PC-3 (cell line): ENCODE measurements around the gene GAB1.

Experiments
- EZH2 ChIP-seq: fragments of 300-600 bp; sonication (generic); IDR thresholded peaks from one replicate; pipeline ENCODE4 v1.6.1; 2017; ENCODE audit warnings: antibody characterized with exemption, mild to moderate bottlenecking, low read length; ENCODE audit not compliant: unreplicated experiment
- TF ChIP-seq, protein P1 (sequence below): fragments of 300-600 bp; sonication (generic); conservative IDR thresholded peaks from 2 replicates; pipeline ENCODE4 v1.5.1; 2017; ENCODE audit warnings: antibody characterized with exemption, low read depth, mild to moderate bottlenecking, low read length

DNA sequence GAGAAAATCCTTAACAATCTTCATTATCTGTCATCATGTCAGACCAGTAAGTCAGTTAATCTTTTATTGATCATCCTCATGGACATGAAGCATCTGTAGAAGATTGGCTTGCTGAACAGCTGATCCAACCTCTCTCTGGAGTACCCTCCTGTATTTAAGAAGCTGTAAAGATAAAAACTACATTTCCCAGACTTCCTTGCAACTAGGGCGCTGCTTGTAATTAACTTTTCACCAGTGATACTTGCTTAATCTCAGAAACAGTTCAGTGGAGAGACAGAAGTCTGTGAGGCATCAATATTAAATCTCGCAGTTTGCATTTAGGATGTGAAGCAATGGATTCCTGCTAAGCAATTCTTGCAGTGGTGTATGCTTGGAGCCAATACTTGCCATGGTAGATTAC is 140.8 kb downstream of the GAB1 start:
- TF ChIP-seq, protein P1, sequence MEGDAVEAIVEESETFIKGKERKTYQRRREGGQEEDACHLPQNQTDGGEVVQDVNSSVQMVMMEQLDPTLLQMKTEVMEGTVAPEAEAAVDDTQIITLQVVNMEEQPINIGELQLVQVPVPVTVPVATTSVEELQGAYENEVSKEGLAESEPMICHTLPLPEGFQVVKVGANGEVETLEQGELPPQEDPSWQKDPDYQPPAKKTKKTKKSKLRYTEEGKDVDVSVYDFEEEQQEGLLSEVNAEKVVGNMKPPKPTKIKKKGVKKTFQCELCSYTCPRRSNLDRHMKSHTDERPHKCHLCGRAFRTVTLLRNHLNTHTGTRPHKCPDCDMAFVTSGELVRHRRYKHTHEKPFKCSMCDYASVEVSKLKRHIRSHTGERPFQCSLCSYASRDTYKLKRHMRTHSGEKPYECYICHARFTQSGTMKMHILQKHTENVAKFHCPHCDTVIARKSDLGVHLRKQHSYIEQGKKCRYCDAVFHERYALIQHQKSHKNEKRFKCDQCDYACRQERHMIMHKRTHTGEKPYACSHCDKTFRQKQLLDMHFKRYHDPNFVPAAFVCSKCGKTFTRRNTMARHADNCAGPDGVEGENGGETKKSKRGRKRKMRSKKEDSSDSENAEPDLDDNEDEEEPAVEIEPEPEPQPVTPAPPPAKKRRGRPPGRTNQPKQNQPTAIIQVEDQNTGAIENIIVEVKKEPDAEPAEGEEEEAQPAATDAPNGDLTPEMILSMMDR = no peak
- TF ChIP-seq EZH2 = no peak
